Gastroesophageal sphincter (tissue), 3 donors: ENCODE data around the gene UBE2S.

Experiments used
- CTCF ChIP-seq, 4 experiments: fragments of 200-600 bp in 2 of 4; fragments of 450-650 bp in 2 of 4; sonication (generic) in 1 of 4; IDR thresholded peaks; one replicate each; pipeline ENCODE4 v1.5.1; 2017 to 2019; ENCODE audit warnings: antibody characterized with exemption in 4 of 4, mild to moderate bottlenecking in 2 of 4, moderate library complexity in 2 of 4
- EP300 ChIP-seq: sonication (generic); formaldehyde crosslinking; IDR thresholded peaks from one replicate; pipeline ENCODE4 v1.6.1; 2017; ENCODE audit warnings: antibody characterized with exemption, mild to moderate bottlenecking
- POLR2A ChIP-seq, 2 donors: fragments of 450-650 bp; IDR thresholded peaks; one replicate each; pipeline ENCODE4 v1.6.1; 2017; ENCODE audit warnings: antibody characterized with exemption in 2 of 2, mild to moderate bottlenecking in 2 of 2, moderate library complexity in 1 of 2
- POLR2AphosphoS5 ChIP-seq: sonication (generic); formaldehyde crosslinking; IDR thresholded peaks from one replicate; pipeline ENCODE4 v1.6.1; 2017; ENCODE audit warnings: antibody characterized with exemption

DNA sequence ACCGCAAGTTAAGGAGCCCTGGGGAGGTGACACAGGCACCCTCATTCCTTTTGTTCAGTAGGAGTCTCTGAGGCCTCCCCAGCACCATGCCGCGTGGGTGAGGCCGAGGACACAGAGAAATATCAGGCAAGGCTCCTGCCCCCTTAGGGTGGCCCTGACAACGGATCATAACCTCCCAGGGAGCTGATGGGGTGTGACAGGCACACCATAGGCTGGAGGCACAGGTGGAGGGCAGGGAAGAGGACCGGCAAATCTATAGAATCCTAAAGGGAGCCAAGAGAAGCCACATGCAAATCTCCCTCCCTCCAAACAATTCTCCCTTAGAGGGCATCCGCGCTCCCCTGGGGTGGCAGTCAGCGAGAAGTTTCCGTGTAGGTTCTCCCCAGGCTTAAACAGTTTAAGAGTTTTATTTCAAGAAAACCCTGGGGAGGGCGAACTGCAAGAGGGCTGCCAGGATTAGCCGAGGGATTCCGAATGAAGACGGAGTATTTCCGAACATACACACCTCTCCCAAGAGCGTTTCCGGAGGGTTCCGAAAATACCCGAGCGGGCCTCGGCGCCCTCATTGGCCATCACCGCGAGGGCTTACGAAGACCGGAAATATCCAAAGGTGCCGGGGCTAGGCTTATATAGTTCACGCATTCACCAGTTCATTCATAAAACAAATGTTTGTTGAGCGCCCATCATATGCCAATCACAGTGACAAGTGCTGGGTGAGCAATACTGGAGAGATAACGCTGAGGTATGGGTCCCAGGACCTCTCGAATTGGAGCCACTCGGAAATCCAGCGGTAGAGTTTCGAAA, 22.5 kb downstream of the UBE2S start:
- TF ChIP-seq CTCF (IDR thresholded peaks at IDR 0.05) (no peak), POLR2AphosphoS5 (no peak), EP300 (no peak), POLR2A (IDR thresholded peaks at IDR 0.05) (no peak)
